Measurements from ENCODE around the gene PAGE3. TPM values are rescaled to one million over a fixed set of nuclear protein-coding genes. Genes with fewer than 3 reads are reported as not detected.

The PAGE3 gene
- not detected for polyA plus RNA-seq (2012; ENCODE audit: insufficient read length, low read depth)

DNA sequence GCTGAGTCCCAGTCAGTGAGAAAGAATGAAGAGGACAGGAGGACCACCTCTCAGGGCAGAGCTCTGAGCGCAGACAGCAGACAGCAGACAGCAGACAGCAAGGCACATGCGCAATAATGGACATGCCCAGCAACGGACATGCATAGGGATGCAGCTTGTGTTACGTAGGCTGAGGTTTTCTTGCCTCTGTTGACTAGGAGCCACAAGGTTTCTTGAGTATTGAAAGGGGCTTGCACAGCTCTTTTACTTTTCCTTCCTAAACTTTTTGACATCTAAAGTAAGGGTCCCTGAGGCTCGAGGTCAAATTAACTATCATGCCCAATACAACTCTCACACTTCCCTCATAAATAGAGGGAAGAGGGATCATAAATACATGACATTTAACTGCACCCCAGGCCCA, at the start of gene PAGE3:
Gene PAGE3, minus strand, starts transcription at position 101 of the 400 bp plus-strand sequence. CDS start 1,013 bp downstream, outside the sequence.
- TF ChIP-seq TAF1 (IDR thresholded peaks at IDR 0.05; ENCODE audit: borderline replicate concordance, insufficient read depth, low read length) (no peak), POLR2AphosphoS5 (IDR thresholded peaks at IDR 0.05; ENCODE audit: low read depth, low read length) (no peak), SIN3A (IDR thresholded peaks at IDR 0.05; ENCODE audit: borderline replicate concordance, insufficient read depth, low read length) (no peak), FOXP2 (optimal IDR thresholded peaks at IDR 0.05; ENCODE audit: borderline replicate concordance, extremely low read depth, extremely low read length, insufficient read depth) (no peak)
- TF ChIP-seq, protein P1, sequence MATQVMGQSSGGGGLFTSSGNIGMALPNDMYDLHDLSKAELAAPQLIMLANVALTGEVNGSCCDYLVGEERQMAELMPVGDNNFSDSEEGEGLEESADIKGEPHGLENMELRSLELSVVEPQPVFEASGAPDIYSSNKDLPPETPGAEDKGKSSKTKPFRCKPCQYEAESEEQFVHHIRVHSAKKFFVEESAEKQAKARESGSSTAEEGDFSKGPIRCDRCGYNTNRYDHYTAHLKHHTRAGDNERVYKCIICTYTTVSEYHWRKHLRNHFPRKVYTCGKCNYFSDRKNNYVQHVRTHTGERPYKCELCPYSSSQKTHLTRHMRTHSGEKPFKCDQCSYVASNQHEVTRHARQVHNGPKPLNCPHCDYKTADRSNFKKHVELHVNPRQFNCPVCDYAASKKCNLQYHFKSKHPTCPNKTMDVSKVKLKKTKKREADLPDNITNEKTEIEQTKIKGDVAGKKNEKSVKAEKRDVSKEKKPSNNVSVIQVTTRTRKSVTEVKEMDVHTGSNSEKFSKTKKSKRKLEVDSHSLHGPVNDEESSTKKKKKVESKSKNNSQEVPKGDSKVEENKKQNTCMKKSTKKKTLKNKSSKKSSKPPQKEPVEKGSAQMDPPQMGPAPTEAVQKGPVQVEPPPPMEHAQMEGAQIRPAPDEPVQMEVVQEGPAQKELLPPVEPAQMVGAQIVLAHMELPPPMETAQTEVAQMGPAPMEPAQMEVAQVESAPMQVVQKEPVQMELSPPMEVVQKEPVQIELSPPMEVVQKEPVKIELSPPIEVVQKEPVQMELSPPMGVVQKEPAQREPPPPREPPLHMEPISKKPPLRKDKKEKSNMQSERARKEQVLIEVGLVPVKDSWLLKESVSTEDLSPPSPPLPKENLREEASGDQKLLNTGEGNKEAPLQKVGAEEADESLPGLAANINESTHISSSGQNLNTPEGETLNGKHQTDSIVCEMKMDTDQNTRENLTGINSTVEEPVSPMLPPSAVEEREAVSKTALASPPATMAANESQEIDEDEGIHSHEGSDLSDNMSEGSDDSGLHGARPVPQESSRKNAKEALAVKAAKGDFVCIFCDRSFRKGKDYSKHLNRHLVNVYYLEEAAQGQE (IDR thresholded peaks at IDR 0.05; ENCODE audit: insufficient read depth in 1 of 2, low read depth in 2 of 2, low read length in 2 of 2): no peak

GRCh38 chrX:55312655-55313054, 47.9 kb upstream of the PAGE3 start:
- TF ChIP-seq, protein P1 (IDR thresholded peaks at IDR 0.05; ENCODE audit: insufficient read depth in 1 of 2, low read depth in 2 of 2, low read length in 2 of 2): no peak
- TF ChIP-seq SIN3A (IDR thresholded peaks at IDR 0.05; ENCODE audit: borderline replicate concordance, insufficient read depth, low read length) (no peak), TAF1 (IDR thresholded peaks at IDR 0.05; ENCODE audit: borderline replicate concordance, insufficient read depth, low read length) (no peak), POLR2AphosphoS5 (IDR thresholded peaks at IDR 0.05; ENCODE audit: low read depth, low read length) (no peak), FOXP2 (optimal IDR thresholded peaks at IDR 0.05; ENCODE audit: borderline replicate concordance, extremely low read depth, extremely low read length, insufficient read depth) (no peak)

GRCh38 chrX:55290963-55291362, 26.2 kb upstream of the PAGE3 start:
- no peak for TF ChIP-seq SIN3A (IDR thresholded peaks at IDR 0.05; ENCODE audit: borderline replicate concordance, insufficient read depth, low read length)

DNA sequence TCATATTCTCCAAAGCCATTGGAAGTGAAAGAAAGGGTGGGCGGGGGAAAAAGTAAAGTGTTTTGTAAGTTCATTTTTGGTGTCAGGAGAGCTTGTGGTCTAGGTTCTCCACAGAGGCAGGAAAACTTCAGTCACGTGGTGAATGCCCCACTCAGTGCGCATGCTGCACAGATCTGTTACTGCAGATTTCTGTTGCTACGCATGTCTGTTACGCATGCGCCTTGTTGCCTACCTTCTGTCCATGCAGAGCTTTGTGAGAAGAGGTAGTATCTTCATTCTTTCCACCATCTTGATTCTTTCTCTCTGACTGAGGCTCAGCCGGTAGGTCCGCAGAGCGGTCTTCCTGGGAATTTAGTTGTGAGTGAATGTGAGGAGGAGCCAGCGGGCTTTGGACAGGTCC, 15.1 kb upstream of the PAGE3 start:
- TF ChIP-seq SIN3A (IDR thresholded peaks at IDR 0.05; ENCODE audit: borderline replicate concordance, insufficient read depth, low read length): no peak
- no peak for TF ChIP-seq TAF1 (IDR thresholded peaks at IDR 0.05; ENCODE audit: borderline replicate concordance, insufficient read depth, low read length)
- TF ChIP-seq POLR2AphosphoS5 (IDR thresholded peaks at IDR 0.05; ENCODE audit: low read depth, low read length): no peak
- TF ChIP-seq, protein P1 (IDR thresholded peaks at IDR 0.05; ENCODE audit: insufficient read depth in 1 of 2, low read depth in 2 of 2, low read length in 2 of 2): no peak
- no peak for TF ChIP-seq FOXP2 (optimal IDR thresholded peaks at IDR 0.05; ENCODE audit: borderline replicate concordance, extremely low read depth, extremely low read length, insufficient read depth)

- no peak for TF ChIP-seq FOXP2 (optimal IDR thresholded peaks at IDR 0.05; ENCODE audit: borderline replicate concordance, extremely low read depth, extremely low read length, insufficient read depth)
Observed at GRCh38 chrX:55260806-55261205, 3.9 kb downstream of the PAGE3 start.

DNA sequence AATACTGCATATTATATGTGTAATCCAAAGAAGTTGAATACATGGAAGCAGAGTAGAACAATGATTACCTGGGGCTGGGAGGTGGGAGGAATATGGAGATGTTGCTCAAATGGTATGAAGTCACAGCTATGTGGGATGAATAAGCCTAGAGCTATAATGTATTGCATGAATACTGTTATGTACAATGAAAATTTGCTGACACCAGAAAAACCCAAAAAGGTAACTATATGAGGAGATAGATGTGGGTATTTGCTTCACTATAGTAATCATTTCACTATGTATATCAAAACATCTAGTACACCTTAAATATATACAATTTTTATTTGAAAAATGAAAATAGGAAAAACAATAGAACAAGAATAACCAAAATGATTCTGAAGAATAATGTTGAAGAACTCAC, 11.2 kb downstream of the PAGE3 start:
- TF ChIP-seq, protein P1 (IDR thresholded peaks at IDR 0.05; ENCODE audit: insufficient read depth in 1 of 2, low read depth in 2 of 2, low read length in 2 of 2): no peak
- TF ChIP-seq SIN3A (IDR thresholded peaks at IDR 0.05; ENCODE audit: borderline replicate concordance, insufficient read depth, low read length): no peak
- TF ChIP-seq FOXP2 (optimal IDR thresholded peaks at IDR 0.05; ENCODE audit: borderline replicate concordance, extremely low read depth, extremely low read length, insufficient read depth): no peak
- TF ChIP-seq POLR2AphosphoS5 (IDR thresholded peaks at IDR 0.05; ENCODE audit: low read depth, low read length): no peak
